Vagina (tissue), 2 donors: ENCODE results near the gene HIBCH.

Experiments
- POLR2A ChIP-seq, 2 donors: fragments of 450-650 bp; IDR thresholded peaks; one replicate each; pipeline ENCODE4 v1.6.1; 2017; ENCODE audit warnings: antibody characterized with exemption in 2 of 2, mild to moderate bottlenecking in 2 of 2, moderate library complexity in 2 of 2
- POLR2AphosphoS5 ChIP-seq, 2 donors: sonication (generic); formaldehyde crosslinking; IDR thresholded peaks; one replicate each; pipeline ENCODE4 v1.9.0; 2017; ENCODE audit warnings: antibody characterized with exemption in 2 of 2, mild to moderate bottlenecking in 2 of 2, low read depth in 1 of 2; ENCODE audit not compliant: insufficient read depth in 1 of 2
- TF ChIP-seq, protein P1 (sequence below), 3 experiments: fragments of 450-650 bp in 2 of 3; fragments of 200-600 bp in 1 of 3; sonication (generic) in 1 of 3; IDR thresholded peaks; one replicate each; pipeline ENCODE4 v1.5.1; 2017 to 2019; ENCODE audit warnings: antibody characterized with exemption in 3 of 3, mild to moderate bottlenecking in 2 of 3, moderate library complexity in 2 of 3

DNA sequence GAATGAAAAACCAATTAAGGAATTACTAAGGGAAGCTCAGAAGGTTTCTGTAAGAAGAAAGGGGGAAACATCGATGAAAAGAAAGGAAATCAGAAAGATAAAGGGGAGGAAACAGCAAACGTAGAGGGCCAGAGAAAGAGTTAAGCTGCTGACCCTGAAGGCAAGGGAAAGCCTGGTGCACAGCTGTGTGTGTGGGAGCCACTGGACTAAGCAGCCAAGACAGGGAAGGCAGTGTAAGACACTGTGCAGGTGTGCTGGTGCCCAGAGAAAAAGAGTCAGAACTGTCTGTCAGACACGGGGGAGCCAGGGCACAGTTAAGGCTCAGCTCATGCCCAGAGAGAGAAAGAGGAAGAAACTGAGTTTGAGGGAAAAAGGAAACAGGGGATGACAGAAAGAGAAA lies 104.0 kb downstream of the HIBCH start:
- TF ChIP-seq, protein P1, sequence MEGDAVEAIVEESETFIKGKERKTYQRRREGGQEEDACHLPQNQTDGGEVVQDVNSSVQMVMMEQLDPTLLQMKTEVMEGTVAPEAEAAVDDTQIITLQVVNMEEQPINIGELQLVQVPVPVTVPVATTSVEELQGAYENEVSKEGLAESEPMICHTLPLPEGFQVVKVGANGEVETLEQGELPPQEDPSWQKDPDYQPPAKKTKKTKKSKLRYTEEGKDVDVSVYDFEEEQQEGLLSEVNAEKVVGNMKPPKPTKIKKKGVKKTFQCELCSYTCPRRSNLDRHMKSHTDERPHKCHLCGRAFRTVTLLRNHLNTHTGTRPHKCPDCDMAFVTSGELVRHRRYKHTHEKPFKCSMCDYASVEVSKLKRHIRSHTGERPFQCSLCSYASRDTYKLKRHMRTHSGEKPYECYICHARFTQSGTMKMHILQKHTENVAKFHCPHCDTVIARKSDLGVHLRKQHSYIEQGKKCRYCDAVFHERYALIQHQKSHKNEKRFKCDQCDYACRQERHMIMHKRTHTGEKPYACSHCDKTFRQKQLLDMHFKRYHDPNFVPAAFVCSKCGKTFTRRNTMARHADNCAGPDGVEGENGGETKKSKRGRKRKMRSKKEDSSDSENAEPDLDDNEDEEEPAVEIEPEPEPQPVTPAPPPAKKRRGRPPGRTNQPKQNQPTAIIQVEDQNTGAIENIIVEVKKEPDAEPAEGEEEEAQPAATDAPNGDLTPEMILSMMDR (IDR thresholded peaks at IDR 0.05): no peak
- TF ChIP-seq POLR2AphosphoS5 (IDR thresholded peaks at IDR 0.05; ENCODE audit: insufficient read depth in 1 of 2, low read depth in 1 of 2) (no peak), POLR2A (IDR thresholded peaks at IDR 0.05) (no peak)
